ENCODE measurements around the gene TMEM170A.

- no peak for TF ChIP-seq CTCF (IDR thresholded peaks at IDR 0.05)
- no peak for TF ChIP-seq EZH2 (IDR thresholded peaks at IDR 0.05; ENCODE audit: borderline replicate concordance, insufficient read depth, low read depth, low read length, poor library complexity, severe bottlenecking)
These were observed 22.3 kb upstream of the TMEM170A start for GRCh38 chr16:75486676-75487313.

Measured in B cell (primary cell).